Mucosa of descending colon (tissue), 3 donors: ENCODE measurements around the gene AGR3. TPM values are rescaled to one million over a fixed set of nuclear protein-coding genes. Genes with fewer than 3 reads are reported as not detected.

ENCODE experiments used
- ATAC-seq: fragments of 200-7000 bp; cut with Tn5 transposase; one replicate; pipeline ENCODE4 v1.9.1; 2020; ENCODE audit warnings: mild to moderate bottlenecking, moderate library complexity
- DNase-seq, 3 donors: peaks; one replicate each; pipeline ENCODE4 v3.0.0-alpha.2; 2020
- H3K36me3 ChIP-seq: fragments of 200-600 bp; one replicate; pipeline ENCODE4 v1.8.0; 2021; ENCODE audit warnings: low read depth, mild to moderate bottlenecking
- H3K4me1 ChIP-seq: fragments of 200-600 bp; one replicate; pipeline ENCODE4 v1.8.0; 2021; ENCODE audit warnings: low read depth, mild to moderate bottlenecking
- H3K4me3 ChIP-seq: fragments of 200-600 bp; one replicate; pipeline ENCODE4 v1.8.0; 2021; ENCODE audit warnings: mild to moderate bottlenecking
- H3K9me3 ChIP-seq: fragments of 200-600 bp; one replicate; pipeline ENCODE4 v1.8.0; 2021; ENCODE audit warnings: mild to moderate bottlenecking
- CTCF ChIP-seq: fragments of 200-600 bp; IDR thresholded peaks from one replicate; pipeline ENCODE4 v1.8.0; 2022; ENCODE audit warnings: antibody characterized with exemption, mild to moderate bottlenecking
- intact Hi-C, 2 donors: fragments of 100-400 bp; cut with DNase I in 1 of 2; cut with micrococcal nuclease in 1 of 2; formaldehyde crosslinking; loops; one replicate each; pipeline versions ENCODE4 v1.11.0 to v1.11.1; 2022; cut with DNase I, micrococcal nuclease
- total RNA-seq, 3 donors: library from RNA; stranded (reverse); fragmentation: NEBNext Ultra II Directional in 2 of 3; extraction: Animal tissue kit (Norgen Biotek cat#: 25700) in 2 of 3; gene quantifications; one replicate each; pipeline versions ENCODE4 v1.2.1 to v1.2.4, GENCODE V29; 2021 to 2023
- donor health status: DM: no; HTN: no; CAD: no; lungs with moderate emphysema.
- donor health status: DM: no; HTN: no; CAD: no.
- donor health status: DM: no; HTN: yes; CAD: no.

Gene AGR3
- total RNA-seq, 3 donors from 2014 or later, result 54.9 to 172 (median 122) TPM

GRCh38 chr7:16925609-16926008 lies 43.8 kb upstream of the AGR3 start:
- ATAC-seq (no peak), DNase-seq (no peak)
- no peak overlapping the region for H3K4me3 ChIP-seq
- no peaks in the 10 kb centered on the region for H3K36me3 ChIP-seq
- peaks cover 29% of the 10 kb centered on the region for H3K4me1 ChIP-seq
- no peak for TF ChIP-seq CTCF
- intact Hi-C loops, result no loop called here
- no peaks in the 10 kb centered on the region for H3K9me3 ChIP-seq

- peak; percentile 57 for ATAC-seq
- no peaks in the 10 kb centered on the region for H3K36me3 ChIP-seq
- H3K4me1 ChIP-seq, result peaks cover 29% of the 10 kb centered on the region
- intact Hi-C loops, result no loop called here
- TF ChIP-seq CTCF, result no peak
- no peak for DNase-seq
- H3K9me3 ChIP-seq, result no peaks in the 10 kb centered on the region
- no peak overlapping the region for H3K4me3 ChIP-seq
These were observed 41.2 kb upstream of the AGR3 start for GRCh38 chr7:16923019-16923418.

- intact Hi-C loops, result no loop called here
- H3K9me3 ChIP-seq, result no peaks in the 10 kb centered on the region
These were observed 40.0 kb upstream of the AGR3 start for GRCh38 chr7:16921644-16922257.

GRCh38 chr7:16921151-16921550 lies 39.4 kb upstream of the AGR3 start:
- no peak for TF ChIP-seq CTCF
- intact Hi-C loops, result no loop called here
- Histone ChIP-seq H3K9me3 (no peaks in the 10 kb centered on the region), H3K4me1 (peaks cover 12% of the 10 kb centered on the region), H3K4me3 (no peak overlapping the region), H3K36me3 (no peaks in the 10 kb centered on the region)
- DNase-seq (no peak), ATAC-seq (no peak)

More at GRCh38 chr7:16921644-16922257, 40.0 kb upstream of the AGR3 start:
- H3K4me3 ChIP-seq, result no peak overlapping the region
- H3K36me3 ChIP-seq, result no peaks in the 10 kb centered on the region
- ATAC-seq (peak; percentile 68), DNase-seq (peak in 1 of 3 donors; percentile 52)
- peaks cover 18% of the 10 kb centered on the region for H3K4me1 ChIP-seq
- no peak for TF ChIP-seq CTCF

GRCh38 chr7:16919440-16919839 lies 37.7 kb upstream of the AGR3 start:
- Histone ChIP-seq H3K4me1 (peaks cover 11% of the 10 kb centered on the region), H3K36me3 (no peaks in the 10 kb centered on the region), H3K9me3 (no peaks in the 10 kb centered on the region), H3K4me3 (no peak overlapping the region)
- ATAC-seq (no peak), DNase-seq (no peak)
- intact Hi-C loops, result no loop called here
- TF ChIP-seq CTCF, result no peak
